H1 (cell line): ENCODE measurements around the gene RASGRF1. TPM values are rescaled to one million over a fixed set of nuclear protein-coding genes. Genes with fewer than 3 reads are reported as not detected.

Experiments used
- CTCF ChIA-PET: fragments of 300-600 bp; sonication (Branson Sonifier 250); formaldehyde crosslinking; loops from one replicate; lab custom pipeline; 2021; ENCODE audit not compliant: partially characterized antibody; lab: Charles Lee
- POLR2A ChIA-PET: fragments of 300-600 bp; sonication (Branson Sonifier 250); formaldehyde crosslinking; loops from one replicate; lab custom pipeline; 2021; ENCODE audit warnings: inconsistent platforms; ENCODE audit not compliant: partially characterized antibody; lab: Charles Lee
- DNase-seq, 2 experiments: peaks; one replicate each; pipeline versions ENCODE4 v3.0.0 to v3.0.0-alpha.2; 2010 to 2022; ENCODE audit warnings: low spot score in 2 of 2, low read depth in 1 of 2, mixed read lengths in 1 of 2
- FAIRE-seq: peaks from 2 replicates; lab custom pipeline; 2011; peaks lifted over from hg19 to GRCh38; lab: Jason Lieb, UNC
- H2AFZ ChIP-seq: 2 replicates; pipeline ENCODE4 v1.8.1; 2012; ENCODE audit warnings: low read length, inconsistent platforms
- H2AK5ac ChIP-seq: 2 replicates; pipeline ENCODE4 v1.6.1; 2013; ENCODE audit warnings: low read depth, low read length
- H2BK120ac ChIP-seq: replicated peaks from 2 replicates; pipeline ENCODE3; 2013; ENCODE audit warnings: low read depth, low read length, inconsistent platforms
- H2BK12ac ChIP-seq: 2 replicates; pipeline ENCODE4 v1.6.1; 2013; ENCODE audit warnings: low read depth, low read length
- H2BK15ac ChIP-seq: 2 replicates; pipeline ENCODE4 v1.6.1; 2013; ENCODE audit warnings: low read length
- H2BK20ac ChIP-seq: 2 replicates; pipeline ENCODE4 v1.6.1; 2013; ENCODE audit warnings: low read length
- H2BK5ac ChIP-seq: 2 replicates; pipeline ENCODE4 v1.6.1; 2013; ENCODE audit warnings: low read depth, low read length
- H3K14ac ChIP-seq: 2 replicates; pipeline ENCODE4 v1.6.1; 2013; ENCODE audit warnings: inconsistent platforms; ENCODE audit not compliant: insufficient read length
- H3K18ac ChIP-seq: 2 replicates; pipeline ENCODE4 v1.6.1; 2013; ENCODE audit warnings: low read length; ENCODE audit errors: extremely low read depth
- H3K23ac ChIP-seq: 2 replicates; pipeline ENCODE4 v1.6.1; 2013; ENCODE audit warnings: inconsistent platforms; ENCODE audit not compliant: insufficient read length
- H3K23me2 ChIP-seq: 2 replicates; pipeline ENCODE4 v1.6.1; 2013; ENCODE audit warnings: low read depth, low read length
- H3K27ac ChIP-seq: 2 replicates; pipeline ENCODE4 v1.6.1; 2011; ENCODE audit warnings: low read depth, low read length, inconsistent platforms
- H3K27me3 ChIP-seq, 4 experiments: replicated peaks in 1 of 4; 1 replicate in 1 of 4; 2 replicates in 3 of 4; pipeline versions ENCODE4 v1.6.1 to v1.8.1; 2011 to 2013; ENCODE audit warnings: low read length in 3 of 4, mild to moderate bottlenecking in 3 of 4, inconsistent platforms in 2 of 4, mixed read lengths in 2 of 4, moderate library complexity in 1 of 4; ENCODE audit not compliant: control insufficient read depth in 3 of 4, insufficient read depth in 3 of 4; ENCODE audit errors: extremely low read depth in 1 of 4
- H3K36me3 ChIP-seq, 4 experiments: 2 replicates each; pipeline versions ENCODE4 v1.6.1 to v1.8.1; 2011 to 2013; ENCODE audit warnings: mild to moderate bottlenecking in 4 of 4, low read length in 3 of 4, moderate library complexity in 2 of 4, control low read depth in 1 of 4, inconsistent platforms in 1 of 4; ENCODE audit not compliant: insufficient read depth in 4 of 4, control insufficient read depth in 2 of 4
- H3K4ac ChIP-seq: replicated peaks from 2 replicates; pipeline ENCODE3; 2013; ENCODE audit warnings: low read length, low read depth, mixed read lengths, inconsistent platforms; ENCODE audit not compliant: insufficient read length
- H3K4me1 ChIP-seq, 4 experiments: replicated peaks in 1 of 4; 1 replicate in 1 of 4; 2 replicates in 3 of 4; pipeline versions ENCODE4 v1.6.1 to v1.8.1; 2011 to 2013; ENCODE audit warnings: low read length in 3 of 4, inconsistent platforms in 2 of 4, mixed read lengths in 1 of 4; ENCODE audit not compliant: insufficient read depth in 4 of 4, control insufficient read depth in 3 of 4
- H3K4me2 ChIP-seq, 2 experiments: 2 replicates each; pipeline versions ENCODE4 v1.6.1 to v1.8.1; 2011 to 2013; ENCODE audit warnings: low read depth in 2 of 2, low read length in 2 of 2, control low read depth in 1 of 2, inconsistent platforms in 1 of 2, mild to moderate bottlenecking in 1 of 2; ENCODE audit not compliant: insufficient read depth in 1 of 2
- H3K4me3 ChIP-seq, 4 experiments: fragments of 200-600, 300-600 bp in 1 of 4; sonication (generic), shearing (Covaris generic), sonication (Bioruptor Twin) in 1 of 4; 2 replicates each; pipeline versions ENCODE4 v1.5.1 to v1.8.1; 2011 to 2016; ENCODE audit warnings: low read length in 4 of 4, low read depth in 3 of 4, control low read depth in 2 of 4, inconsistent platforms in 2 of 4, mild to moderate bottlenecking in 2 of 4, mixed read lengths in 1 of 4, moderate library complexity in 1 of 4; ENCODE audit not compliant: insufficient read depth in 2 of 4; ENCODE audit errors: extremely low read depth in 1 of 4
- H3K56ac ChIP-seq: replicated peaks from 2 replicates; pipeline ENCODE3; 2013; ENCODE audit warnings: low read depth, mild to moderate bottlenecking, mixed read lengths, low read length, inconsistent platforms; ENCODE audit not compliant: insufficient read length
- H3K79me1 ChIP-seq: 2 replicates; pipeline ENCODE4 v1.6.1; 2013; ENCODE audit warnings: low read depth, low read length, control low read depth
- H3K79me2 ChIP-seq, 2 experiments: 2 replicates each; pipeline versions ENCODE4 v1.6.1 to v1.8.1; 2012 to 2013; ENCODE audit warnings: low read length in 2 of 2, mild to moderate bottlenecking in 2 of 2, inconsistent platforms in 1 of 2; ENCODE audit not compliant: insufficient read depth in 2 of 2, control insufficient read depth in 1 of 2
- H3K9ac ChIP-seq, 4 experiments: replicated peaks in 1 of 4; 1 replicate in 1 of 4; 2 replicates in 3 of 4; pipeline versions ENCODE4 v1.6.1 to v1.8.1; 2011 to 2013; ENCODE audit warnings: low read depth in 3 of 4, low read length in 3 of 4, control low read depth in 2 of 4, mild to moderate bottlenecking in 2 of 4, moderate library complexity in 2 of 4, inconsistent platforms in 1 of 4; ENCODE audit errors: extremely low read depth in 1 of 4
- H3K9me3 ChIP-seq, 2 experiments: 2 replicates each; pipeline versions ENCODE4 v1.6.1 to v1.8.1; 2012 to 2013; ENCODE audit warnings: mild to moderate bottlenecking in 2 of 2, moderate library complexity in 2 of 2, control low read depth in 1 of 2, inconsistent platforms in 1 of 2, low read depth in 1 of 2, low read length in 1 of 2, mixed read lengths in 1 of 2; ENCODE audit not compliant: insufficient read depth in 2 of 2
- H4K20me1 ChIP-seq, 2 experiments: replicated peaks in 1 of 2; 2 replicates each; pipeline versions ENCODE3 to v1.8.1; 2011 to 2013; ENCODE audit warnings: inconsistent platforms in 2 of 2, low read length in 2 of 2, mild to moderate bottlenecking in 1 of 2; ENCODE audit not compliant: insufficient read depth in 2 of 2, control insufficient read depth in 1 of 2
- H4K5ac ChIP-seq: 2 replicates; pipeline ENCODE4 v1.6.1; 2013; ENCODE audit warnings: low read length, low read depth, mixed read lengths, inconsistent platforms; ENCODE audit not compliant: insufficient read length
- H4K8ac ChIP-seq: 2 replicates; pipeline ENCODE4 v1.8.0; 2013; ENCODE audit warnings: mild to moderate bottlenecking, moderate library complexity, low read length, inconsistent platforms; ENCODE audit not compliant: insufficient read depth; ENCODE audit errors: extremely low read depth
- H4K91ac ChIP-seq: replicated peaks from 2 replicates; pipeline ENCODE3; 2013; ENCODE audit warnings: low read length, mixed read lengths, inconsistent platforms; ENCODE audit not compliant: insufficient read length
- ASH2L ChIP-seq: fragments of 200-600, 300-600 bp; sonication (generic); IDR thresholded peaks from one replicate; pipeline ENCODE4 v1.7.1; 2017; ENCODE audit warnings: low read length
- ATF2 ChIP-seq: IDR thresholded peaks from 2 replicates; pipeline ENCODE4 v1.6.1; 2012; ENCODE audit warnings: low read length, inconsistent platforms
- CTBP2 ChIP-seq: IDR thresholded peaks from 2 replicates; pipeline ENCODE4 v1.7.0; 2011; ENCODE audit warnings: borderline replicate concordance, mild to moderate bottlenecking, moderate library complexity, mixed read lengths, low read length; ENCODE audit not compliant: insufficient read depth, insufficient read length
- HDAC6 ChIP-seq: IDR thresholded peaks from one replicate; pipeline ENCODE4 v1.7.1; 2012; ENCODE audit warnings: low read depth, mild to moderate bottlenecking, inconsistent platforms, low read length, moderate library complexity
- RNF2 ChIP-seq: fragments of 200-900, 300-1000 bp; sonication (generic); IDR thresholded peaks from 2 replicates; pipeline ENCODE4 v1.7.1; 2016; ENCODE audit warnings: borderline replicate concordance, low read depth, mild to moderate bottlenecking, antibody characterized with exemption, low read length; ENCODE audit not compliant: poor library complexity, severe bottlenecking; ENCODE audit errors: missing control alignments
- RXRA ChIP-seq: IDR thresholded peaks from 2 replicates; pipeline ENCODE4 v1.6.1; 2011; ENCODE audit warnings: low read depth, mild to moderate bottlenecking, low read length, moderate library complexity; ENCODE audit not compliant: insufficient read depth
- SIRT6 ChIP-seq: IDR thresholded peaks from one replicate; pipeline ENCODE4 v1.7.1; 2012; ENCODE audit warnings: low read length, inconsistent platforms
- SUZ12 ChIP-seq: fragments of 200-600 bp; sonication (generic); IDR thresholded peaks from 2 replicates; pipeline ENCODE4 v1.6.1; 2012; ENCODE audit warnings: mild to moderate bottlenecking, inconsistent platforms, low read length, moderate library complexity, mixed read lengths
- WGBS, 2 experiments: shearing (Covaris generic) in 1 of 2; methylation state at CpG; one replicate each; pipeline versions ENCODE4 v1.1.6 to v1.1.7; 2013 to 2015; ENCODE audit warnings: low lambda C conversion rate in 2 of 2, mixed read lengths in 2 of 2, inconsistent platforms in 1 of 2, low coverage in 1 of 2, missing lambda C conversion rate in 1 of 2; ENCODE audit not compliant: insufficient replicate concordance in 2 of 2, insufficient coverage in 1 of 2, insufficient read length in 1 of 2; ENCODE audit errors: extremely low coverage in 1 of 2, missing lambda C conversion rate in 1 of 2; 5-methylcytosine and 5-hydroxymethylcytosine counted together
- polyA plus RNA-seq, 7 experiments: library from polyadenylated mRNA; depleted of rRNA in 3 of 7; stranded (reverse) in 5 of 7; unstranded in 2 of 7; fragments of >200 nt in 5 of 7; fragments of 200-250 nt in 2 of 7; gene quantifications; 1 replicate in 5 of 7; 2 replicates in 1 of 7; 4 replicates in 1 of 7; pipeline versions ENCODE4 v1.2.1 to v1.2.3, GENCODE V29; 2011 to 2013; ENCODE audit warnings: missing spikeins in 2 of 7, mixed read lengths in 2 of 7
- total RNA-seq: library from RNA; stranded (reverse); fragmentation: NEBNext Ultra II Directional; extraction: Animal tissue kit (Norgen Biotek cat#: 25700); gene quantifications from 2 replicates; pipeline ENCODE4 v1.2.1, GENCODE V29; 2021
- TF ChIP-seq, protein P1 (sequence below), 3 experiments: IDR thresholded peaks; 1 replicate in 2 of 3; 2 replicates in 1 of 3; pipeline versions ENCODE4 v1.5.1 to v1.6.1; 2011; ENCODE audit warnings: low read length in 3 of 3, mild to moderate bottlenecking in 3 of 3, inconsistent platforms in 2 of 3, low read depth in 1 of 3, moderate library complexity in 1 of 3; ENCODE audit not compliant: insufficient read depth in 1 of 3; ENCODE audit errors: control extremely low read depth in 1 of 3

RASGRF1 gene
- total and polyA plus RNA-seq, 2 of the 8 experiments (the other 6 are each of a cell fraction or from before 2014, with no cell fraction given) = 0.42 to 0.67 TPM

DNA sequence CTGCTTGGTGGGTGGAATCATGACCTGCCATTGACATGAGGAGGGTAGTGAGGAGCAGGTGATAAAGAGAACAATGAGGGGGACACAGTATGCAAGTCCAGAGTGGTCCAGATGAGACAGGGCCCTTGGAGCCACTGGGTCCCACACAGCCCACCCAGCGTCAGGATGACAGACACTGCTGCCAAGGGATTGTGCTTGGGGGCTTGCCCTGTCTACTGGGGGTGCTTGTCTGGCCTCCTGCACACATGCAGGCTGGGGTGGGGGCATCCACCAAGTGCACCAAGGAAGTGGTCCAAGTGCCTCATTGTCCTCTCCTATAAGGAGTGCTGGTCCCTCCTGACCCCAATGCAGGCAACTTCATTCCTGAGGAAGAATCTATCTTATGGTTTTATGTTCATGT is 106.5 kb downstream of the RASGRF1 start:
- Histone ChIP-seq H3K79me1 (no peaks in the 10 kb centered on the region), H4K8ac (no peak overlapping the region), H3K4ac (no peak overlapping the region), H3K4me2 (no peak overlapping the region), H4K20me1 (no peaks in the 10 kb centered on the region), H4K5ac (no peak overlapping the region), H3K9ac (no peak overlapping the region), H2BK5ac (no peak overlapping the region), H3K79me2 (no peaks in the 10 kb centered on the region), H3K23me2 (no peaks in the 10 kb centered on the region), H3K18ac (no peak overlapping the region), H2AFZ (no peak overlapping the region), H3K9me3 (no peaks in the 10 kb centered on the region), H2BK20ac (no peak overlapping the region), H3K27ac (no peak overlapping the region), H2BK120ac (no peak overlapping the region), H3K36me3 (no peaks in the 10 kb centered on the region), H3K56ac (no peak overlapping the region), H2BK12ac (no peak overlapping the region), H2BK15ac (no peak overlapping the region), H2AK5ac (no peak overlapping the region), H3K4me3 (no peak overlapping the region), H4K91ac (no peak overlapping the region), H3K4me1 (no peaks in the 10 kb centered on the region; a peak in 2 of 7 replicates), H3K23ac (no peak overlapping the region), H3K14ac (no peak overlapping the region), H3K27me3 (peaks cover 0 to 4% (median 3%) of the 10 kb centered on the region in 4 experiments; a peak in 3 of 7 replicates)
- CTCF ChIA-PET = interaction anchor here (1.0 to 2.6 kb wide), 4 partner anchors 16 to 75 kb away, joined by 4 to 9 read pairs (median 6); no protein-coding TSS in a partner anchor
- POLR2A ChIA-PET = no interaction called here
- WGBS, 2 experiments = 69% methylated on average over 1 of the region's 1 CpG; no CpG with 5 or more reads in 1 of the 2 experiments
- no peak for DNase-seq
- FAIRE-seq = no peak
- no peak for TF ChIP-seq SIRT6
- TF ChIP-seq ASH2L = no peak
- no peak for TF ChIP-seq HDAC6
- TF ChIP-seq RNF2 = no peak
- no peak for TF ChIP-seq CTBP2
- TF ChIP-seq SUZ12 = no peak
- no peak for TF ChIP-seq ATF2
- TF ChIP-seq RXRA = no peak
- TF ChIP-seq, protein P1, sequence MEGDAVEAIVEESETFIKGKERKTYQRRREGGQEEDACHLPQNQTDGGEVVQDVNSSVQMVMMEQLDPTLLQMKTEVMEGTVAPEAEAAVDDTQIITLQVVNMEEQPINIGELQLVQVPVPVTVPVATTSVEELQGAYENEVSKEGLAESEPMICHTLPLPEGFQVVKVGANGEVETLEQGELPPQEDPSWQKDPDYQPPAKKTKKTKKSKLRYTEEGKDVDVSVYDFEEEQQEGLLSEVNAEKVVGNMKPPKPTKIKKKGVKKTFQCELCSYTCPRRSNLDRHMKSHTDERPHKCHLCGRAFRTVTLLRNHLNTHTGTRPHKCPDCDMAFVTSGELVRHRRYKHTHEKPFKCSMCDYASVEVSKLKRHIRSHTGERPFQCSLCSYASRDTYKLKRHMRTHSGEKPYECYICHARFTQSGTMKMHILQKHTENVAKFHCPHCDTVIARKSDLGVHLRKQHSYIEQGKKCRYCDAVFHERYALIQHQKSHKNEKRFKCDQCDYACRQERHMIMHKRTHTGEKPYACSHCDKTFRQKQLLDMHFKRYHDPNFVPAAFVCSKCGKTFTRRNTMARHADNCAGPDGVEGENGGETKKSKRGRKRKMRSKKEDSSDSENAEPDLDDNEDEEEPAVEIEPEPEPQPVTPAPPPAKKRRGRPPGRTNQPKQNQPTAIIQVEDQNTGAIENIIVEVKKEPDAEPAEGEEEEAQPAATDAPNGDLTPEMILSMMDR (IDR thresholded peaks at IDR 0.05; ENCODE audit: control extremely low read depth in 1 of 3, insufficient read depth in 1 of 3, low read depth in 1 of 3, low read length in 3 of 3) = no peak
